RWPE2 (cell line): ENCODE results near the gene E2F3.
A peak's percentile ranks its signal among the peaks of the same experiment; 100 is the strongest.
"Not testable (repeated sequence)": the region's sequence is repeated elsewhere in the genome, so short reads cannot be mapped to it uniquely, and the experiment has no call there.

ENCODE experiments used
- ATAC-seq: fragments of 200-7000 bp; cut with Tn5 transposase; 3 replicates; pipeline ENCODE4 v1.9.1; 2021; ENCODE audit warnings: low read depth
- DNase-seq: peaks from one replicate; pipeline ENCODE4 v3.0.0-alpha.2; 2020; ENCODE audit warnings: low spot score
- H3K27ac ChIP-seq: fragments of 450-650 bp; 2 replicates; pipeline ENCODE4 v1.5.1; 2017; ENCODE audit warnings: mild to moderate bottlenecking; ENCODE audit not compliant: poor library complexity, severe bottlenecking
- H3K27me3 ChIP-seq: fragments of 250-450 bp; sonication (Bioruptor Pico); 2 replicates; pipeline ENCODE4 v1.5.1; 2021; ENCODE audit warnings: mild to moderate bottlenecking, moderate library complexity; ENCODE audit not compliant: insufficient read depth, poor library complexity, severe bottlenecking
- H3K36me3 ChIP-seq: fragments of 250-450 bp; sonication (Bioruptor Pico); 2 replicates; pipeline ENCODE4 v1.5.1; 2020; ENCODE audit warnings: low read depth, mild to moderate bottlenecking, moderate library complexity
- H3K4me1 ChIP-seq: fragments of 250-450 bp; sonication (Bioruptor Pico); 2 replicates; pipeline ENCODE4 v1.5.1; 2021; ENCODE audit warnings: mild to moderate bottlenecking, moderate library complexity; ENCODE audit not compliant: insufficient read depth, poor library complexity, severe bottlenecking
- H3K4me3 ChIP-seq: fragments of 250-450 bp; sonication (Bioruptor Pico); 2 replicates; pipeline ENCODE4 v1.5.1; 2021; ENCODE audit warnings: mild to moderate bottlenecking, moderate library complexity; ENCODE audit not compliant: severe bottlenecking
- H3K9me3 ChIP-seq: fragments of 250-450 bp; sonication (Bioruptor Pico); 2 replicates; pipeline ENCODE4 v1.5.1; 2021; ENCODE audit warnings: mild to moderate bottlenecking, moderate library complexity; ENCODE audit not compliant: severe bottlenecking
- CTCF ChIP-seq: fragments of 450-650 bp; IDR thresholded peaks from one replicate; pipeline ENCODE4 v1.5.1; 2017; ENCODE audit warnings: mild to moderate bottlenecking, moderate library complexity; ENCODE audit not compliant: poor library complexity, severe bottlenecking

The E2F3 gene

GRCh38 chr6:20529086-20529448 is 127.4 kb downstream of the E2F3 start:
- H3K4me1 ChIP-seq, H3K9me3 ChIP-seq, H3K4me3 ChIP-seq, H3K27ac ChIP-seq, H3K27me3 ChIP-seq, ATAC-seq, DNase-seq, H3K36me3 ChIP-seq: not testable (repeated sequence)
- TF ChIP-seq CTCF: peak; percentile 66

- H3K9me3 ChIP-seq: no peaks in the 10 kb centered on the region
- H3K4me1 ChIP-seq: peaks cover 15% of the 10 kb centered on the region
- ATAC-seq (no peak), DNase-seq (no peak)
- H3K27me3 ChIP-seq: no peaks in the 10 kb centered on the region
- no peak overlapping the region for H3K27ac ChIP-seq
- H3K4me3 ChIP-seq: no peak overlapping the region
- H3K36me3 ChIP-seq: 0 out of 2 replicates have a peak, but pooled peaks cover 4% of the 10 kb centered on the region
- TF ChIP-seq CTCF: no peak
These were observed 131.2 kb downstream of the E2F3 start for GRCh38 chr6:20532881-20533280.

DNA sequence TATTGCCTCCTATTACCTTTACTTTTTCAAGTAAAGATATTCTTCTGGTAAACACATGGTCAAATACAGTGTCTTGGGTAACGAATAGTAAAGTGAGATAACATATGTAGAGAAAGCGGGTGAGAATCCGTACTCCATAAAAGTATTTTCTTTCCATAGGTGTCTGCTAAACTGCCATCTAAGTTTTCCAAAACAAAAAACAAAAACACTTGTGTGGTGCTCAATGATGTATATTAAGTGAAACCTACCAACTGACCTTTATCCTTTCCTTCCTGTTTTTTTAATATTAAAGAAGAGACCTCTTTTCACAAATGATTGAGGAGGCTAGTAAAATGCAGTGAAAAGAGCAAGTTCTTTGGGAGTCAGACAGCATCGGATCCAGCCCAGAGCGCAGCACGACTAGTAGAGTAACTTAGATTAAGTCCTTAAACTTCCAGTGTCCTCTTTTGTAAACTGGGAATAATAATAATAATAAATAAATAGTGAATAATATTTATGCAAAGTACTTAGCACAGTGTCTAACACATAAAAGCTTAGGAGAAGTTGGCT is 132.1 kb downstream of the E2F3 start:
- ATAC-seq (peak; percentile 21; the same call in 2 of the 3 replicates), DNase-seq (no peak)
- Histone ChIP-seq H3K27me3 (no peaks in the 10 kb centered on the region), H3K36me3 (0 out of 2 replicates have a peak, but pooled peaks cover 4% of the 10 kb centered on the region), H3K4me3 (peak overlapping the region; percentile 61), H3K4me1 (peaks cover 11% of the 10 kb centered on the region), H3K27ac (peak overlapping the region; percentile 64), H3K9me3 (no peaks in the 10 kb centered on the region)
- no peak for TF ChIP-seq CTCF

- H3K9me3 ChIP-seq: no peaks in the 10 kb centered on the region
- peaks cover 11% of the 10 kb centered on the region for H3K4me1 ChIP-seq
- H3K27ac ChIP-seq: peak within 1 kb of the TSS; percentile 64
- no peaks in the 10 kb centered on the region for H3K27me3 ChIP-seq
- peak within 1 kb of the TSS; percentile 61 for H3K4me3 ChIP-seq
- TF ChIP-seq CTCF: no peak
- DNase-seq: peak; percentile 75
- H3K36me3 ChIP-seq: 0 out of 2 replicates have a peak, but pooled peaks cover 4% of the 10 kb centered on the region
- ATAC-seq: peak; percentile 85
These were observed 132.9 kb downstream of the E2F3 start, which contains the start of gene CDKAL1 for GRCh38 chr6:20534295-20535262. Gene CDKAL1 (plus strand): TSS chr6:20534457. CDS start chr6:20546351, 11,894 bp downstream.
